B cell (primary cell): Measurements from ENCODE around the gene BMPR1A.

Experiments
- EZH2 ChIP-seq: IDR thresholded peaks from 2 replicates; pipeline ENCODE4 v1.6.1; 2012; ENCODE audit warnings: borderline replicate concordance, low read depth, mild to moderate bottlenecking, moderate library complexity, low read length; ENCODE audit not compliant: insufficient read depth, poor library complexity, severe bottlenecking
- TF ChIP-seq, protein P1 (sequence below): fragments of 200-600 bp; IDR thresholded peaks from one replicate; pipeline ENCODE4 v1.8.0; 2022; ENCODE audit warnings: antibody characterized with exemption, mild to moderate bottlenecking

GRCh38 chr10:86753051-86753450 lies 3.4 kb upstream of the BMPR1A start:
- TF ChIP-seq, protein P1, sequence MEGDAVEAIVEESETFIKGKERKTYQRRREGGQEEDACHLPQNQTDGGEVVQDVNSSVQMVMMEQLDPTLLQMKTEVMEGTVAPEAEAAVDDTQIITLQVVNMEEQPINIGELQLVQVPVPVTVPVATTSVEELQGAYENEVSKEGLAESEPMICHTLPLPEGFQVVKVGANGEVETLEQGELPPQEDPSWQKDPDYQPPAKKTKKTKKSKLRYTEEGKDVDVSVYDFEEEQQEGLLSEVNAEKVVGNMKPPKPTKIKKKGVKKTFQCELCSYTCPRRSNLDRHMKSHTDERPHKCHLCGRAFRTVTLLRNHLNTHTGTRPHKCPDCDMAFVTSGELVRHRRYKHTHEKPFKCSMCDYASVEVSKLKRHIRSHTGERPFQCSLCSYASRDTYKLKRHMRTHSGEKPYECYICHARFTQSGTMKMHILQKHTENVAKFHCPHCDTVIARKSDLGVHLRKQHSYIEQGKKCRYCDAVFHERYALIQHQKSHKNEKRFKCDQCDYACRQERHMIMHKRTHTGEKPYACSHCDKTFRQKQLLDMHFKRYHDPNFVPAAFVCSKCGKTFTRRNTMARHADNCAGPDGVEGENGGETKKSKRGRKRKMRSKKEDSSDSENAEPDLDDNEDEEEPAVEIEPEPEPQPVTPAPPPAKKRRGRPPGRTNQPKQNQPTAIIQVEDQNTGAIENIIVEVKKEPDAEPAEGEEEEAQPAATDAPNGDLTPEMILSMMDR: no peak
- TF ChIP-seq EZH2: no peak
